ENCODE measurements around the gene LARGE1.

DNA sequence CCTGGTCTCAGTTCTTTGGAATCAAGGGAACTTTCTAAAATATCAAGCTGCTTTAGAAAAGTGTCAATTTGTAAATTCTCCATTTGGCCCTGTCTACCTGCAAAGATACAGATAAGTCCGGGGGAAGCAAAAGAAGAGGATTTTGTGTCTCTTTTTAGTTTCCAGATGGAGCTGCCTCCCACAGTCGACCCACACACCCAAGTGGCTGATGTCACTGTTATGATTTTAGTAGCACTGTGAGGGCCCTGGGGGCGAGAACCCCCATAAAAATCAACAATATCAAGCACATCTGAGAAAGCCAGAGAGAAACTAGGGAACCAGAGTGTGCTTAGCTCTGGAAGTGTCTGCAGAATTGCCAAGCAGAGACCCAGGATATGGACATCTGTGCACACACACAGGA, 212.7 kb downstream of the LARGE1 start:
- TF ChIP-seq, protein P1, sequence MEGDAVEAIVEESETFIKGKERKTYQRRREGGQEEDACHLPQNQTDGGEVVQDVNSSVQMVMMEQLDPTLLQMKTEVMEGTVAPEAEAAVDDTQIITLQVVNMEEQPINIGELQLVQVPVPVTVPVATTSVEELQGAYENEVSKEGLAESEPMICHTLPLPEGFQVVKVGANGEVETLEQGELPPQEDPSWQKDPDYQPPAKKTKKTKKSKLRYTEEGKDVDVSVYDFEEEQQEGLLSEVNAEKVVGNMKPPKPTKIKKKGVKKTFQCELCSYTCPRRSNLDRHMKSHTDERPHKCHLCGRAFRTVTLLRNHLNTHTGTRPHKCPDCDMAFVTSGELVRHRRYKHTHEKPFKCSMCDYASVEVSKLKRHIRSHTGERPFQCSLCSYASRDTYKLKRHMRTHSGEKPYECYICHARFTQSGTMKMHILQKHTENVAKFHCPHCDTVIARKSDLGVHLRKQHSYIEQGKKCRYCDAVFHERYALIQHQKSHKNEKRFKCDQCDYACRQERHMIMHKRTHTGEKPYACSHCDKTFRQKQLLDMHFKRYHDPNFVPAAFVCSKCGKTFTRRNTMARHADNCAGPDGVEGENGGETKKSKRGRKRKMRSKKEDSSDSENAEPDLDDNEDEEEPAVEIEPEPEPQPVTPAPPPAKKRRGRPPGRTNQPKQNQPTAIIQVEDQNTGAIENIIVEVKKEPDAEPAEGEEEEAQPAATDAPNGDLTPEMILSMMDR (IDR thresholded peaks at IDR 0.05) = no peak
- no peak for TF ChIP-seq POLR2A (IDR thresholded peaks at IDR 0.05)

All from Peyer's patch (tissue), 4 donors.